Fibroblast of the aortic adventitia (primary cell): ENCODE measurements around the gene C5orf22. TPM values are rescaled to one million over a fixed set of nuclear protein-coding genes. Genes with fewer than 3 reads are reported as not detected.

Experiments
- DNase-seq: peaks from one replicate; pipeline ENCODE4 v3.0.0-alpha.2; 2010; ENCODE audit warnings: low read depth
- H3K4me3 ChIP-seq: 2 replicates; pipeline ENCODE4 v1.5.1; 2011; ENCODE audit warnings: low read depth, mild to moderate bottlenecking, control low read depth, low read length, moderate library complexity
- CTCF ChIP-seq: IDR thresholded peaks from 2 replicates; pipeline ENCODE4 v1.5.1; 2011; ENCODE audit warnings: mild to moderate bottlenecking, low read length, control low read depth, inconsistent platforms; ENCODE audit not compliant: insufficient read depth
- total RNA-seq: library from RNA; depleted of rRNA; stranded (reverse); fragments of >200 nt; gene quantifications from 2 replicates; pipeline ENCODE4 v1.2.3, GENCODE V29; 2012; ENCODE audit warnings: low replicate concordance

Gene C5orf22
- total RNA-seq, 1 donor = 18.7 TPM

- no peak overlapping the region for H3K4me3 ChIP-seq
- DNase-seq = no peak
- TF ChIP-seq CTCF = no peak
Observed at GRCh38 chr5:31583129-31583528, 51.0 kb downstream of the C5orf22 start.

GRCh38 chr5:31585166-31585894 is 53.2 kb downstream of the C5orf22 start:
- TF ChIP-seq CTCF = no peak
- no peak for DNase-seq
- H3K4me3 ChIP-seq = no peak overlapping the region

- H3K4me3 ChIP-seq = no peak overlapping the region
- no peak for TF ChIP-seq CTCF
- DNase-seq = no peak
Observed at GRCh38 chr5:31585895-31586270, 53.8 kb downstream of the C5orf22 start.

- no peak for TF ChIP-seq CTCF
- H3K4me3 ChIP-seq = no peak overlapping the region
- DNase-seq = no peak
Observed at GRCh38 chr5:31587546-31587945, 55.4 kb downstream of the C5orf22 start.

DNA sequence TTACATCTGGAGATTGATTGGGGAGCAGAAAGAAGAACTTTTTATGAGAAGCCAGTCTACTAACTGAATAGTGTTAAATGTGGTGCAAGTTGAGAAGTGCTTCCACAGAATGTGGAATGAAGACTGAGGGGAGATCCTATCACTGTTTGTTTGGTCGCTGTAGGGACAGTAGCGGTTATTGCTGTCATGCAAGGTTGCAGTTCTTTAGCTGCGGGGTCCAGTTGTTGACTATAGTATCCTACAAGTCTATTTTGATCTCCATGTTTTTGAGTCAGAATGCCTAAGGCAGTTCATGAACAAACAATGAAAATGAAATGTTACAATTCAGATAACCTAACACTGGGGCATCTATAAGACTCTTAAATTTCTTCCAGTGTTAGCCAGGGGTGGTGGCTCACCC is 61.6 kb downstream of the C5orf22 start:
- H3K4me3 ChIP-seq = no peak overlapping the region
- TF ChIP-seq CTCF = no peak
- DNase-seq = no peak

DNA sequence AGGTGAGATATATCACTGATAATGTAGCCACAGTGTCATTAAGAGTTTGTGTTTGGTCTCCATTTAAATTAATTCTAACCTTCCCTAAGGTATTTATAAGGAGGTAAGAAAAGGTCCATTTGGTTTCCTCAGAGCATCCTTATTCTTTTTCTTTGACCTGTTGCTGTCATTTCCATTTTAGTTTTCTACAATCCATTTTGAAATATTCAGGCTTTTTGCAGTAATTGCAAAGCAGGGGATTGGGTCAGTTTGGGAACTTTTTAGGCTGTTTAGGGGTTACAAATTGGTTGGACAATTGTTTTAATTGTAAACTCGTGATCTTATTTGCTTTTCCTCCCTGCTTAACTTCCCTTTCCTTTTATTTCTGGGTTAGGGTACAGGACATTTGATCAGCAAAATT is 64.3 kb downstream of the C5orf22 start:
- no peak for TF ChIP-seq CTCF
- H3K4me3 ChIP-seq = no peak overlapping the region
- DNase-seq = no peak
